Dendritic cell treated with granulocyte-macrophage colony-stimulating factor and Interleukin-4, amounts not matched to agents 40 ng/mL and 50 ng/mL, for 4 days (primary cell): ENCODE data around the gene ABLIM2.
"Not testable (repeated sequence)": the region's sequence is repeated elsewhere in the genome, so short reads cannot be mapped to it uniquely, and the experiment has no call there.

Experiments used
- H3K27ac Mint-ChIP-seq: one replicate; pipeline ENCODE4 v1.8.0; 2022; ENCODE audit warnings: mild to moderate bottlenecking, mixed read lengths
- H3K27me3 Mint-ChIP-seq: one replicate; pipeline ENCODE4 v1.8.0; 2022; ENCODE audit warnings: mild to moderate bottlenecking, mixed read lengths
- H3K36me3 Mint-ChIP-seq: one replicate; pipeline ENCODE4 v1.8.0; 2022; ENCODE audit warnings: low read depth, mixed read lengths
- H3K4me1 Mint-ChIP-seq: one replicate; pipeline ENCODE4 v1.8.0; 2022; ENCODE audit warnings: low read depth, mixed read lengths
- H3K4me3 Mint-ChIP-seq: one replicate; pipeline ENCODE4 v1.8.0; 2022; ENCODE audit warnings: mild to moderate bottlenecking, moderate library complexity, mixed read lengths
- H3K9me3 Mint-ChIP-seq: one replicate; pipeline ENCODE4 v1.8.0; 2022; ENCODE audit warnings: mixed read lengths
- intact Hi-C: fragments of 100-400 bp; cut with micrococcal nuclease; formaldehyde crosslinking; loops from one replicate; pipeline ENCODE4 v1.15.0; 2022

The ABLIM2 gene

GRCh38 chr4:7949759-7950158 is 208.9 kb downstream of the ABLIM2 start:
- Mint-ChIP-seq H3K9me3 (no peaks in the 10 kb centered on the region), H3K27me3 (peaks cover 6% of the 10 kb centered on the region), H3K4me3 (no peak overlapping the region), H3K4me1 (no peaks in the 10 kb centered on the region), H3K36me3 (no peaks in the 10 kb centered on the region), H3K27ac (no peak overlapping the region)
- intact Hi-C loops = no loop called here

- H3K4me3 Mint-ChIP-seq = no peak overlapping the region
- H3K27ac Mint-ChIP-seq = no peak overlapping the region
Observed at GRCh38 chr4:7947927-7948326, 210.7 kb downstream of the ABLIM2 start.

GRCh38 chr4:7945709-7946380 is 212.8 kb downstream of the ABLIM2 start:
- Mint-ChIP-seq H3K36me3 (no peaks in the 10 kb centered on the region), H3K27me3 (peaks cover 26% of the 10 kb centered on the region), H3K4me1 (no peaks in the 10 kb centered on the region), H3K9me3 (no peaks in the 10 kb centered on the region), H3K4me3 (no peak overlapping the region), H3K27ac (no peak overlapping the region)
- intact Hi-C loops = no loop called here

More at GRCh38 chr4:7947927-7948326, 210.7 kb downstream of the ABLIM2 start:
- Mint-ChIP-seq H3K4me1 (no peaks in the 10 kb centered on the region), H3K9me3 (no peaks in the 10 kb centered on the region), H3K36me3 (no peaks in the 10 kb centered on the region), H3K27me3 (peaks cover 9% of the 10 kb centered on the region)
- intact Hi-C loops = no loop called here

GRCh38 chr4:7944599-7945220 is 213.9 kb downstream of the ABLIM2 start:
- H3K27me3 Mint-ChIP-seq = peaks cover 34% of the 10 kb centered on the region
- H3K4me3 Mint-ChIP-seq = no peak overlapping the region
- intact Hi-C loops = no loop called here

GRCh38 chr4:7943688-7944087 is 214.9 kb downstream of the ABLIM2 start:
- H3K4me1 Mint-ChIP-seq, H3K27ac Mint-ChIP-seq, H3K9me3 Mint-ChIP-seq, H3K4me3 Mint-ChIP-seq, intact Hi-C loops, H3K36me3 Mint-ChIP-seq: not testable (repeated sequence)
- H3K27me3 Mint-ChIP-seq = peaks cover 32% of the 10 kb centered on the region

More at GRCh38 chr4:7944599-7945220, 213.9 kb downstream of the ABLIM2 start:
- Mint-ChIP-seq H3K27ac (no peak overlapping the region), H3K4me1 (no peaks in the 10 kb centered on the region), H3K36me3 (no peaks in the 10 kb centered on the region), H3K9me3 (no peaks in the 10 kb centered on the region)

GRCh38 chr4:7943211-7943610 is 215.4 kb downstream of the ABLIM2 start:
- Mint-ChIP-seq H3K27me3 (peaks cover 36% of the 10 kb centered on the region), H3K4me3 (no peak overlapping the region), H3K36me3 (no peaks in the 10 kb centered on the region), H3K4me1 (no peaks in the 10 kb centered on the region), H3K9me3 (no peaks in the 10 kb centered on the region), H3K27ac (no peak overlapping the region)
- intact Hi-C loops = no loop called here

- H3K4me3 Mint-ChIP-seq = no peak overlapping the region
Observed at GRCh38 chr4:7941965-7942496, 216.6 kb downstream of the ABLIM2 start.

GRCh38 chr4:7941111-7941964 is 217.3 kb downstream of the ABLIM2 start:
- no peaks in the 10 kb centered on the region for H3K4me1 Mint-ChIP-seq
- no peak overlapping the region for H3K4me3 Mint-ChIP-seq
- H3K27me3 Mint-ChIP-seq = peaks cover 54% of the 10 kb centered on the region
- H3K36me3 Mint-ChIP-seq = no peaks in the 10 kb centered on the region
- H3K9me3 Mint-ChIP-seq = no peaks in the 10 kb centered on the region
- intact Hi-C loops = no loop called here
- H3K27ac Mint-ChIP-seq = no peak overlapping the region

More at GRCh38 chr4:7941965-7942496, 216.6 kb downstream of the ABLIM2 start:
- intact Hi-C loops = no loop called here
- H3K36me3 Mint-ChIP-seq = no peaks in the 10 kb centered on the region
- no peak overlapping the region for H3K27ac Mint-ChIP-seq
- no peaks in the 10 kb centered on the region for H3K4me1 Mint-ChIP-seq
- no peaks in the 10 kb centered on the region for H3K9me3 Mint-ChIP-seq
- H3K27me3 Mint-ChIP-seq = peaks cover 47% of the 10 kb centered on the region

- Mint-ChIP-seq H3K4me1 (no peaks in the 10 kb centered on the region), H3K36me3 (no peaks in the 10 kb centered on the region), H3K4me3 (no peak within 1 kb of the TSS), H3K27ac (no peak within 1 kb of the TSS), H3K9me3 (no peaks in the 10 kb centered on the region), H3K27me3 (peaks cover 58% of the 10 kb centered on the region)
- intact Hi-C loops = no loop called here
Observed at GRCh38 chr4:7939377-7940108, 219.1 kb downstream of the ABLIM2 start, which contains the start of gene AFAP1. TSS of gene AFAP1 (minus strand) at chr4:7939861. CDS start at chr4:7872078, 67,783 bp downstream.

- H3K27me3 Mint-ChIP-seq = peaks cover 65% of the 10 kb centered on the region
- H3K36me3 Mint-ChIP-seq = no peaks in the 10 kb centered on the region
- H3K9me3 Mint-ChIP-seq = no peaks in the 10 kb centered on the region
- no peak overlapping the region for H3K4me3 Mint-ChIP-seq
- no peak overlapping the region for H3K27ac Mint-ChIP-seq
- intact Hi-C loops = no loop called here
- no peaks in the 10 kb centered on the region for H3K4me1 Mint-ChIP-seq
Observed at GRCh38 chr4:7938609-7939376, 219.8 kb downstream of the ABLIM2 start.

GRCh38 chr4:7938266-7938608 is 220.4 kb downstream of the ABLIM2 start:
- Mint-ChIP-seq H3K36me3 (no peaks in the 10 kb centered on the region), H3K4me3 (no peak overlapping the region), H3K27me3 (peaks cover 69% of the 10 kb centered on the region), H3K27ac (no peak overlapping the region), H3K4me1 (no peaks in the 10 kb centered on the region), H3K9me3 (no peaks in the 10 kb centered on the region)
- intact Hi-C loops = no loop called here

- peaks cover 62% of the 10 kb centered on the region for H3K27me3 Mint-ChIP-seq
- H3K27ac Mint-ChIP-seq = no peak overlapping the region
- intact Hi-C loops = no loop called here
- H3K9me3 Mint-ChIP-seq = no peaks in the 10 kb centered on the region
- H3K4me1 Mint-ChIP-seq = no peaks in the 10 kb centered on the region
- H3K4me3 Mint-ChIP-seq = no peak overlapping the region
- no peaks in the 10 kb centered on the region for H3K36me3 Mint-ChIP-seq
Observed at GRCh38 chr4:7937006-7937405, 221.6 kb downstream of the ABLIM2 start.
